RPMI7951 (cell line): ENCODE data around the gene SCFD1. TPM values are rescaled to one million over a fixed set of nuclear protein-coding genes. Genes with fewer than 3 reads are reported as not detected.
"Not testable (repeated sequence)": the region's sequence is repeated elsewhere in the genome, so short reads cannot be mapped to it uniquely, and the experiment has no call there.

ENCODE experiments used
- DNase-seq: peaks from one replicate; pipeline ENCODE4 v3.0.0-alpha.2; 2012; ENCODE audit warnings: low read depth
- total RNA-seq: library from RNA; depleted of rRNA; stranded (reverse); fragments of >200 nt; shearing (Covaris generic); gene quantifications from 2 replicates; pipeline ENCODE4 v1.2.3, GENCODE V29; 2014

Gene SCFD1
- total RNA-seq, 1 experiment from 2014 or later: 90.2 TPM

DNA sequence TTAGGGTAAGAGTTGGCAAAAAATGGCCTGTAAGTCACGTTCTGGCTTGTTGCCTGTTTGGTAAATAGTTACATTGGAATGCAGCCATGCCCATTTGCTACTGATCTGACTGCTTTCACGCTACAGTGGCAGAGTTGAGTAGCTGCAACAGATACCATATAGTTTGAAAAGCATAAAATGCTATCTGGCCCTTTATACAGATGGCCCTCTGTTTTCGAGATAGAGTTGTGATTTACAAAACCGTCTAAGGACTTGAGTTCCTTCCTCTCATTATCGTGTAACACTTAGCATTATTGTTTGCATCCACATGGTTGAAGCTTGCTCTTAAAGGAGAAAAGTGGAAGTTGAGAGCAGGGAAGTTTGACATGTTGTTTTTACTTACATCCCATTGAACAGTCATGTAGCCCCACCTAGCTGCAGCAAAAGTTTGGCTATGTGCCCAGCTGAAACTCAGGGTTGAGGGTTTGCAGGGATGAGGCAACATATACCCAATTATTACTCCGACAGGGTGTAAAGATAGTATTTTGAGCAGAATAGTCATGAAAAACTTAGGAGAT lies 11.3 kb upstream of the SCFD1 start:
- peak; percentile 40 for DNase-seq

DNA sequence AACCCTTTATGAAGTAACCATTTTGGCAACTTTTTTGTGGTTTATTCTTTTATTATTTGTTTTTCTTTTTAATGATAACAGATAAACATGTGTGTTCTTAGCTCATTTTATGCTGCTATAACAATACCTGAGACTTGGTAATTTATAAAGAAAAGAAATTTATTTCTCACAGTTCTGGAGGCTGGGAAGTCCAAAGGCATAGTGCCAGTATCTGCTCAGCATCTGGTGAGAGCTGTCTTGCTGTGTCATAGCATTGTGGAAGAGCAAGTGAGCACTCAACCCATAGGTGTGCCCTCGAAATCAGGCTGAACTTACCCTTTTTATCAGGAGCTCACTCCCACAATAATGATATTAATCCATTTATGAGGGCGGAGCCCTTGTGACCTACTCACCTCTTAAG lies 8.0 kb upstream of the SCFD1 start:
- DNase-seq: no peak

DNA sequence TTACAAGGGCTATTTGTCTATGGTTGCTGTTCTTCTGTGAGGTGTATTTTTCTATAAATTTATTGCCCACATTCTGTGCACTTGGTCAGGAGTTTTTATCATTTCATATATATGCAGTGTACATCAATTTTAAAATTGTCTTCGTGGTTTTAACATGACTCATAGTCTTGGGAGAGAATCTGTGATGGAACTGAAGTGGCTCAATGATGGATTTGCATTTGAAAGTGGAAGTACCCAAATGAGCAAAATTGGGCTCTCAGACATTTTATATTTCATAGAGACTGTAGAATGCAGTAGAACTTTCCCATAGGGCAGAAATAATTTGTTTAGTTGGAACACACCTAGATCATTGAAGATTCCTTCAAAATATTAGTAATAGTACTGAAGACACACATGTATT lies 1.9 kb upstream of the SCFD1 start:
- DNase-seq: peak; percentile 50

DNA sequence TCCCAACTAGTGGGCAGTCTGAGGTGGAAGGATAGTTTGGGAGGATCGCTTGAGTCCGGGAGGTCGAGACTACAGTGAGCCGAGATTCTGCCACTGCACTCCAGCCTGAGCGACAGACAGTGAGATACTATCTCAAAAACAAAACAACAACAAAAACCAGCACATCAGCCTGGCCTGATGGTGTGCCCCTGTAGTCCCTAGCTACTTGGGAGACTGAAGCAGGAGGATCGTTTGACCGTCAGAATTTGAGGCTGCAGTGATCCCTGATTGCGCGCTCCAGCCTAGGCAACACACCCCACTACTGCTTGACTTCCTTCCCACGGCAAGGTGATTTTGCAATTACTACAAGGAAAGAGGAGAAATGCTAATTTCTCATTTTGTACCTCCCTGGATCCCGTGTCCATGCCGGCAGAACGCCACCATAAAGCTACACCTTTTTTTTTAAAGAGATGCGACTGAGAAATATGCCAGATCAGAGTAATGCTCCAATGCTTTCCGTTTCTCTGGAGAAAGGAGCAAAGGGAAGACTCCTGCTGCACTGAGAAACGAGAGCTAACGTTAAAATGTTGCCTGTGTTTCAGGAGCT lies 672 bp upstream of the SCFD1 start:
- DNase-seq: peak; percentile 24

DNA sequence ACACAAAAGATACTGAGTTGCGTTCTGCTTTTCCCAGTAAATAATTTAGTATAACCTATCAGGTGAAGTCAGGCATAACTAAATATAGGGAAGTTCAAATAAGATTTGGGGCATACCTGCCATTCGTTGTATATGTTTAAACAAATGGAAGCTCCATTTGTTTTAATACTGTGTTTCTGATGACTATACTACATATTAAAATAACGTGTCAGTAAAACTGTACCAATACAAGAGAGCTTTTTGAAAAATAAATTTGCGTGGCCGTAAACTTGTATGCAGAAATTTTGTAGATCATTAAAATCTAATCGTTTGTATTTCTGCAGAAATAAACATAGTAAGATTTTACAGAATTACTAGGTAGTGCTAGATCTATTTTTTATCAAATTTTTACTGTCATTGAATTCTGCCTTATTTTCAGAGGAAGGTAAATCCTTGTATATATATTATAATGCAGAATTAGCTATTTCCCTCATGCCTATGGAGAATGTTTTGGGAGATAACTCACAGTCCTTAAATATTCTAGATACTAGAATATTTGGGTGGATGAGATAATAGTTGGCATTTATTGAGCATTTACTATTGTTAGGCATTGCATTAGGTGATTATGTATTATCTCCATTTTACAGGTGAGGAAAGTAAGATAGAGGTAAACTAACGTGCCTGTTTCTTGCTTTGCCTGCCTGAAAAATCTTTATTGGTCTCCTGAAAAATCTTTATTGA lies 1.5 kb downstream of the SCFD1 start:
- DNase-seq: no peak

DNA sequence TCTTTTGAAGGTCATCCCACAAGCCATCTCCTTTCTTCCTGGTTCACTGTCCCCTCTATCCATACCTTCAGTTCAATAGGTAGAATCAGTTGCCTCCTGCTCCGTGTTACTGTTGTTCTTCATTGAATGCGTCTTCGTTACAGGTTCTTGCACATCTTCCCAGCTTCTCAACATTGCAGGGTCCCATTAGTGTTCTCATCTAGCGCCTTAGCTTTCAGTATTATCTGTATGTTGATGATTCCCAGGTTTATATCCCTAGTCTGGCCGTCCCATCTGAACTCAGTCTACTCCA lies 2.0 kb downstream of the SCFD1 start:
- no peak for DNase-seq

DNA sequence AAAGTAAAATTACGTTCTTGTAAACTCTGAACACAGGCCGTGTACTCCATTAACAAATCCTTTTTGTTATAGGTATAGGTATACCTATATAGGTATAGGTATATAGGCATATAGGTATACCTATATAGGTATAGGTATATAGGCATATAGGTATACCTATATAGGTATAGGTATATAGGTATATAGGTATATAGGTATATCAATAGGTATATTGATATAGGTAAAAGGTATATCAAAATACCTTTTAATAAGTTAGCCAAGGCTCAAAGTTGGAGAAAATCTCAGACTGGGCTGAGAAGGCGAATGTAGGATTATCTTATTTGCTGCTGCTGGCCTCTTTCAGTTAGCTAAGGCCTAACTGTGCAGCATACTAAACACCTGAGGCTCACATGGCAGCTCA lies 3.4 kb downstream of the SCFD1 start:
- DNase-seq: no peak

DNA sequence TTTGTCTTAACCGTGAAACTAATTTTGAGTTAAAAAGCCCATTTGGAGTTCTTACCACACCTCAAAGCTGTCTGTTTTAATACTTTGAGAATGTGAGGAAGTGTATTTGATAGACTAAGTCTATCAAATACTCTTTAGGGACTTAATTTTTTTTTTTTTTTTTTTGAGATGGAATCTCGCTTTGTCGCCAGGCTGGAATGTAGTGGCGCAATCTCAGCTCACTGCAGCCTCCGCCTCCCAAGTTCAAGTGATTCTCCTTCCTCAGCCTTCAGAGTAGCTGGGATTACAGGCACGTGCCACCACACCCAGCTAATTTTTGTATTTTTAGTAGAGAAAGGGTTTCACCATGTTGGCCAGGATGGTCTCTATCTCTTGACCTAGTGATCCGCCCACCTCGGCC lies 7.3 kb downstream of the SCFD1 start:
- DNase-seq: peak; percentile 27

DNA sequence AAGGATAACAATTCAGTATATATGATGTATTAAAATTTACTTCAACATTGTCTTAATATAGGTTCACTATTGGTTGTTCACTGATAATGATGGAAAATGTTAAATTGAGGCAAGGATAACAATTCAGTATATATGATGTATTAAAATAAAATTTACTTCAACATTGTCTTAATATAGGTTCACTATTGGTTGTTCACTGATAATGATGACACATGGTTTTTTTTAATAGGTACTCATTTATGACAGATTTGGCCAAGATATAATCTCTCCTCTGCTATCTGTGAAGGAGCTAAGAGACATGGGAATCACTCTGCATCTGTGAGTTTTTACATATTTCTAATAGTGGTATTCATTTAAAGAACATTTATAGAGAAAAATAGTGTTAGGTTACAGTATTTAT lies 8.1 kb downstream of the SCFD1 start:
- DNase-seq: no peak

DNA sequence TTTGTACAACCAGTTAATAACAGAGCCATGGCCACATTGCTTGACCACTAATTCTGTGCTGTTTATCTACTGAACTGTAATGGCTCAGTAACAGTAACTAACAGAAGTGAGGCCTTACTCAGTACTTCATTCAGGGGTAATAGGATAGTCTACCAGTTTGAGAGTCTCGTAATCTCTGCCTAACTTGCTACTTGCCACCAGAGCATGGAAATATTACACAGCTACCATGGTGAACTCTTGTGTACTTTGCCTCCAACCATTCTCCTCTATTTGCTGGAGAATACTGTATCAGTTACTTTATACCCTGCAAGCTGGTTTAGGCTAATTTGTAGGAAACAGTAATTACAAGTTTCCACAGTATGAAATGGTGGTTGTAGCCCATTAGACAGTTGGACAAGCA lies 10.6 kb downstream of the SCFD1 start:
- DNase-seq: no peak

DNA sequence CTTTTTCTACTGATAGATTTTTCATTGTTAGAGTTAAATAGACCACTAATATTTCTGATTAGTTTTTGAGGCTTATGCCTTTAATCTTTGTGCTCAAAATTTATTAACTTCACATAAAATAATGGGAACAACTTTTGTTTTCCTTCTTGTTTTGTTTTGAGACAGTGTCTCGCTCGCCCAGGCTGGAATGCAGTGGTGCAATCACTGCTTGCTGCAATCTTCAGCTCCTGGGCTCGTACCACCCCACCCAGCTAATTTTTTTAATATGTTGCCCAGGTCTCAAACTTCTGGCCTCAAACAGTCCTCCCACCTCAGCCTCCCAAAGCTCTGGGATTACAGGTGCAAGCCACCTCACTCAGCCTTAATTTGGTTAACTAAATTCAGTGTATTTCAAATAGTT lies 16.8 kb downstream of the SCFD1 start:
- no peak for DNase-seq

DNA sequence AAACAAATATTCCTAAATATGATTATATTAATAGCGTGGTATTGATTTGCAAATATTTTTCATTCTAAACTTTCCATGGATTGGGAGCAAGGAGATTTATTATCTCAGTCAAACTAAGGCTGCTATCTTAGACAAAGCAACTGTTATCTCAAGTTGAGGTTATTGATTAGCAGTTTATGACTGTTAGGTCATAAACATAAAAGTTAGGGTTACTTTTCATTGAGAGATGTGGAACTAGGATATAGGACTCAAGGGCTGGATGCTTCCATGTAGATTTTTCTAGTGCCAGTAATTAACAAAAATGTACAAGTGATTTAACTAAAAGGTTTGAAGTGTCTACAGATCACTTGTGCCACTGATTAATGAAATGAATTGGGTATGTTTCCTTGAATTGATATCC lies 19.1 kb downstream of the SCFD1 start:
- DNase-seq: no peak

DNA sequence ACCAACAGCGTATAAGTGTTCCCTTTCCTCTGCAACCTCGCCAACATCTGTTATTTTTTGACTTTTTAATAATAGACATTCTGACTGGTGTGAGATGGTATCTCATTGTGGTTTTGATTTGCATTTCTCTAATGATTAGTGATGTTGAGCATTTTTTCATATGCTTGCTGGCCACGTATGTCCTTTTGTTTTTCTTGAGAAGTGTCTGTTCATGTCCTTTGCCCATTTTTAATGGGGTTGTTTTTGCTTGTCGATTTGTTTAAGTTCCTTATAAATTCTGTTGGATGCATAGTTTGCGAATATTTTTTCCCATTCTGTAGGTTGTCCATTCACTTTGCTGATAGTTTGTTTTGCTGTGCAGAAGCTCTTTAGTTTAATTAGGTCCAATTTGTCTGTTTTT lies 22.3 kb downstream of the SCFD1 start:
- not testable (repeated sequence) for DNase-seq

DNA sequence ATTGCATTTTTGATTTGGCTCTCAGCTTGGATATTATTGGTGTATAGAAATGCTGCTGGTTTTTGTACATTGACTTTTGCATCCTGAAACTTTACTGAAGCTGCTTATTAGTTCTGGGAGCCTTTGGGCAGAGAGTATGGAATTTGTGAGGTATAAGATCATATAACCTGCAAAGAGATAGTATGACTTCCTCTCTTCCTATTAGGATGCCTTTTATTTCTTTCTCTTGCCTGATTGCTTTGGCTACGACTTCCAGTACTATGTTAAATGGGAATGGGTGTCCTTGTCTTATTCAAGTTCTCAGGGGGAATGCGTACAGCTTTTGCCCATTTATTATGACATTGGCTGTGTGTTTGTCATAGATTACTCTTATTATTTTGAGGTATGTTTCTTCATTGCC lies 23.5 kb downstream of the SCFD1 start:
- no peak for DNase-seq

DNA sequence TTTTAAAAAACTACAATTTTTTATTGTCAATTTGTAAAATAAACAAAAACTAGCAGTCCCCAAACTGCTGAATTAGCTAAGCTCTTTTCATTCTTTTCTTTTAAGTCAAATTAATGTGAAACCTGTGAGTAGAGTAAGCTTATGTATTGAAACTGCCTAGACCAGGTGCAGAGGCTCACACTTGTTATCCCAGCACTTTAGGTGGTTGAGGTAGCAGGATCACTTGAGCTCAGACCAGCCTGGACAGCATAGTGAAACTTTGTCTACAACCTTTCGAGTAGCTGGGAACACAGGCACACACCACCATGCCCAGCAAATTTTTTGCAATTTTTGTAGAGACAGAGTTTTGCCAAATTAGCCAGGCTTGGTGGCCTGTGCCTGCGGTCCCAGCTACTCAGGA lies 26.4 kb downstream of the SCFD1 start:
- DNase-seq: no peak

DNA sequence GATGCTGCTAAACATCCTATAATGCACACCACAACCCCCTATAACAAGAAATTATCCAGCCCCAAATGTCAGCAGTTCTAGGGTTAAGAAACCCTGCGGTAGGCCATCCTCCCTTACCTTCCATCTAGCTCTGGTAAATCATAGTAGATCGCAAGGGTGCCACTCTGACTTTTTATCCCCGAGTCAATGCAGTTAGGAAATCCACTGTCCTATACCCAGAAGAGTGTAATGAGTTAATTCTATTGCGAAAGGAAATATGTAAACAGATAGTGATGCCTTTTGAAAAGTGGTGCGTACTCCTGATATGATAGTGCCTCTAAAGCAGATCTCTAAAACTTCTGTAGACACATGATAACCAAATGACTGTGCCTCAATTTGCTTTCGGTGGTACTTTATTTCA lies 29.8 kb downstream of the SCFD1 start:
- DNase-seq: no peak

DNA sequence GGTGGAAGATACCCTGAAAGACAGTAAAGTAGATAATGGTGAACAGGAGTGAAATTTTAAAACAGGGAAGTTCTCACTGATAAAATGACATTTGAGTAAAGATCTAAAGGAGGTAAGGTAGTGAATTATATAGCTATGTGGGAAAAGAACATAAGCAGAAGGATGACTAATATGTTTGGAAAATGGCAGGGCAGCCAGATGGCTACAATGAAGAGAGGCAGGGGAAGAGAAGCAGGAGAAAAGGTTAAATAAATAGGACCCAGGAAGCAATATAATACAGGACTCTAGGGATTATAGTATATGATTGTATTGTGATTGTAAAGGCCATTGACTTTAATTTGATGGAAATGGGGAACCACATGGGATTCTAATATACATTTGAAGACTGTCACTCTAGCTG lies 33.0 kb downstream of the SCFD1 start:
- DNase-seq: no peak

DNA sequence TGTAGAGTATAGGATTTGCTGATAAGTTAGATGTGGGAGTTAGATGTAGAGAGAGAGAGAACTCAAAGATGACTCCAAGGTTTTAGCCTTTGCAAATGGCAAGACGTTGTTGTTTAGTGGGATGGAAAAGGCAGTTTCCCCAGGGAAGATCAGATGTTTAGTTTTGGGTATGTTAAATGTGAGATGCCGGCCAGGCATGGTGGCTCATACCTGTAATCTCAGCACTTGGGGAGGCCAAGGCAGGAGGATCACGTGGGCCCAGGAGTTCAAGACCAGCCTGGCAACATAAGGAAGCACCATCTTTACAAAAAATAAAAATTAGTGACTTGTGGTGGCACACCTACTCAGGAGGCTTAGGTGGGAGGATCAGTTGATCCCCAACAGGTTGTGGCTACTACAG lies 33.5 kb downstream of the SCFD1 start:
- DNase-seq: no peak

DNA sequence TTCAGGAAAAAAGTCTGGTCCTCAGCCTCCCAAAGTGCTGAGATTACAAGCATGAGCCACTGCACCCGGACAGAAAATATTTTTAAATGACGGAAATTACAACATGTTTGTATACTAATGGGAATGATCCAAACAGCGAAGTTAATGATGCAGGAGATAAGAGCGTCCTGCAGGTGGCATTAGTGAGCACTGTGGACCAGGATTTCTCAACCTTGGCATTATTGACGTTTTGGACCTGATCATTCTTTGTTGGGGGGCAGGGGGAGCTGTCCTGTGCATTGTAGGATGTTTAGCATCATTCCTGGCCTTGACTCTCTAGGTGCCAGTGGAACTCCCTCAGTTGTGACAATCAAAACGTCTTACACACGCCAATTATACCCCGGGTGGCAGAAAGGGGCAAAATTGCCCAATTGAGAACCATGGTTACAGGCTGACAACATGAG lies 34.1 kb downstream of the SCFD1 start:
- DNase-seq: peak; percentile 18

DNA sequence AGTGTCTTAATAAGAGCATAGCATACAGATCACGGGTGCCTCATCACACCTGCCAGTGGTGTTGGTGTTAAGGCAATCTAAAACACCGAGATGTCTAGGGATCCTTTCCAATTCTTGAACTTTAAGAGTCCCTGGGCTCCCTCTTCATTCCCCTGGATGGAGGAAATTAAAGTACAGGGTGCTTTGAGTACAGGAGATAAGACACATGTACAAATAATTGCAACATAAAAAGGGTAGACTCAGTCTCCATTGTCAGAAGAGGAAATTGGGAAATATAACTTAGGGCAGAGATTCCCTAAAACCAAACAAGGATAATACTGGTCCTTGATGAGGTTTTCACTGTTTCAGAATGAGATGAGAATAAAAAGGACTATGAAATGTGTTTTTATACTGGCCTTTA lies 34.9 kb downstream of the SCFD1 start:
- DNase-seq: no peak

DNA sequence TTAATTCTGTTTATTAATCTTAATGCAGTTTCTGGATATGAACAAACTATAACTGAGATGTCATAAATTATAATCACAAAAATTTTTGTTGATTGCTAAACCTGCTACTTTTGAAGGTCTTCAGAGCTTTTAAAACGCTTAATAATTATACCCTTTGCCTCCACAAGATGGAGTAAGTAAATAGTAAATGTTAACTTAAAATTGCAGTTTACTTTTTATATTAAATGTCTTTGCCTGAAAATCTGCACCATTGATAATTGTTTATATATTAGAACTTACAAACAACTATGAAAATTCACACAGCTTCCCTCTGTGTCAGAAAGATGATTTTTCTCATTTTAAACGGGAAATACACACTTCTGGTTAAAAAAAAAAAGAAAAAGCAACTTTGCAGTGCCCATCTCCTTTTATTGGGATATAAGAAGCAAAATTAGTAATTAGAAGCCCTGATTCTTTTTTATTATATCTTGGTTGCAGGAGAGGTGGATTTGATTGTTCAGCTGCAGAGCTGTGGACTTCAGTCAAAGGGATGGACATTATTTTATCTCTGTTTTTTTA lies 35.6 kb downstream of the SCFD1 start:
- DNase-seq: no peak

DNA sequence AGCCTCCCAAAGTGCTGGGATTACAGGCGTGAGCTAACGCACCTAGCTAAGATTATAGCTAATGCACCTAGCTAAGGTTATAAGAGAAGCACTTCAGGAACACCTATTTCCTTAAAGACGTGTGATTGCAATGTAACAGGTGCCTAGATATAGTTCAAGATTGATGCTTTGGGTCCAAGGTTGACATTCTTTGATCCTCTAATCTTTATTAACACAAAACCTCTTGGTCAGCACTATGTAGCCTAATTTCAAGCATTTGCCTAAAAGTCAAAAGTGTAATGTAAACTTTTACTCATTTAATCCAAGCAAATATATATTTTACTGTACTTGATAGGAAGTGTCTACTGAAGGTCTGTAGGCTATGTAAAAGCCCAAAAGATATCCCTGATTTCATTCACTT lies 36.5 kb downstream of the SCFD1 start:
- no peak for DNase-seq

DNA sequence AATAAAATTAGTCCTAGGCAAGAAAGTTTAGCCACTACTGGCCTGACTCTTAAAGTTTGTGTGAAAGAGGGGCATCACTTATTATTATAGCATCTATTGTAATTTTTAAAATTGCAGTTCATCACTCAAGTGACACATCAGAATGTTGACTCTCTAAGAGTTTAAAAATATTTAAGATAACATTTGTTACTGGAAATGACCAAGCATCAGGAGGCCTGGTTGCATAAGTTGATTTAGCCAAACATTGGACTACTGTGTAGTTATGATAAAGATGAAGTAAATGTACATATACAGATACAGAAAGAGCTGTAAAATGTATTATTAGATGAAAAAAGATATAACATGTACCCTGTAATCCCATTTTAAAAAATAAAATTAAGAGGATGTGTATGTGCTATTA lies 47.5 kb downstream of the SCFD1 start:
- DNase-seq: no peak

DNA sequence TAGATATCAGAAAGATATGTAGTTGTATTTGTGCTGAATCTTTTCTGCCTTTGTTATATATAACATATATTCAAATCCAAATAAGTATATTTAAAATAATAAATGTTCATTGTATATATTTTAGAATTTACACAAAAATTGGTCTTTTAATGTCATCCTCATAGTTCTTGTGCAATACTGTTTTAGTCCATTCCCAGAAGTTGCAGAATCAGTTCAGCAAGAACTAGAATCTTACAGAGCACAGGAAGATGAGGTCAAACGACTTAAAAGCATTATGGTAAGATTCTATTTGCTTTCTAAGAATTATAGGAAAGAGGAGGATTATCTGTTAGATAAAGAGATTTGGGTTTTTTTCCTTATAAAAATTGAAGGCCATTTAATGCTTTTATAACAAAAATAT lies 51.0 kb downstream of the SCFD1 start:
- no peak for DNase-seq
